ENCODE data around the gene TSKU. TPM values are rescaled to one million over a fixed set of nuclear protein-coding genes. Genes with fewer than 3 reads are reported as not detected.

Gene TSKU
- total RNA-seq, 1 donor from 2014 or later: 35.8 TPM

- DNase-seq (ENCODE audit: low spot score): no peak
Measured at GRCh38 chr11:76846441-76846840, 63.3 kb downstream of the TSKU start.

Other genes with a start within 250 kb of the TSKU start
- 33.2 TPM for gene LRRC32, start 112.6 kb upstream of the TSKU start, total RNA-seq
- 23.5 TPM for gene ACER3, start 77.6 kb downstream of the TSKU start, total RNA-seq